A549 (cell line): ENCODE data around the gene RBM24. TPM values are rescaled to one million over a fixed set of nuclear protein-coding genes. Genes with fewer than 3 reads are reported as not detected.

Source experiments
- ATAC-seq, 2 experiments: fragments of 200-7000 bp in 1 of 2; fragments of >200 bp in 1 of 2; cut with Nextera tagmentation in 1 of 2; cut with Tn5 transposase in 1 of 2; 3 replicates each; pipeline versions ENCODE4 v1.8.0 to v1.9.1; 2018 to 2020; ENCODE audit warnings: mild to moderate bottlenecking in 1 of 2, moderate library complexity in 1 of 2
- CTCF ChIA-PET: fragments of 300-600 bp; sonication (Branson Sonifier 250); formaldehyde crosslinking; extraction: SDS; loops from one replicate; lab custom pipeline; 2021; ENCODE audit warnings: antibody characterized with exemption, inconsistent platforms; lab: Yijun Ruan, JAX
- POLR2A ChIA-PET: fragments of 350-600 bp; formaldehyde crosslinking; extraction: SDS; loops from one replicate; lab custom pipeline; 2021; ENCODE audit warnings: antibody characterized with exemption, inconsistent platforms; lab: Yijun Ruan, JAX
- DNase-seq, 2 experiments: peaks; one replicate each; pipeline versions ENCODE4 v3.0.0 to v3.0.0-alpha.2; 2011 to 2016; ENCODE audit warnings: low read depth in 1 of 2, low spot score in 1 of 2
- FAIRE-seq: peaks from 2 replicates; lab custom pipeline; 2011; peaks lifted over from hg19 to GRCh38; lab: Jason Lieb, UNC
- H3K27ac ChIP-seq, 2 experiments: fragments of >200 bp; sonication (Bioruptor Twin); formaldehyde crosslinking; 3 replicates each; pipeline ENCODE4 v1.5.1; 2016 to 2017
- H3K4me1 ChIP-seq: fragments of >200 bp; sonication (Bioruptor Twin); formaldehyde crosslinking; 3 replicates; pipeline ENCODE4 v1.6.1; 2016
- H3K4me2 ChIP-seq: fragments of >200 bp; sonication (Bioruptor Twin); formaldehyde crosslinking; 3 replicates; pipeline ENCODE4 v1.6.1; 2016
- H3K4me3 ChIP-seq: fragments of >200 bp; sonication (Bioruptor Twin); formaldehyde crosslinking; 3 replicates; pipeline ENCODE4 v1.5.1; 2016
- H3K9me3 ChIP-seq: fragments of >200 bp; sonication (Bioruptor Twin); formaldehyde crosslinking; 3 replicates; pipeline ENCODE4 v1.6.1; 2016
- ATOH8 ChIP-seq: fragments of 250-450 bp; sonication (Bioruptor Pico); IDR thresholded peaks from 2 replicates; pipeline ENCODE4 v1.5.0; 2020; ENCODE audit warnings: low read depth, mild to moderate bottlenecking, moderate library complexity
- CHD4 ChIP-seq: fragments of 200-600 bp; sonication (generic); IDR thresholded peaks from 2 replicates; pipeline ENCODE4 v1.6.1; 2016; ENCODE audit warnings: antibody characterized with exemption, mild to moderate bottlenecking, borderline replicate concordance
- CTCF ChIP-seq: fragments of >200 bp; sonication (Bioruptor Twin); formaldehyde crosslinking; IDR thresholded peaks from 3 replicates; pipeline ENCODE4 v1.5.1; 2016
- FOSL2 ChIP-seq, 2 experiments: fragments of 450-650 bp in 1 of 2; fragments of >200 bp in 1 of 2; sonication (Bioruptor Twin) in 1 of 2; formaldehyde crosslinking; IDR thresholded peaks; 2 replicates each; pipeline versions ENCODE4 v1.5.0 to v1.6.1; 2016 to 2020; ENCODE audit warnings: mild to moderate bottlenecking in 1 of 2, moderate library complexity in 1 of 2
- MAFK ChIP-seq: fragments of 450-650 bp; IDR thresholded peaks from 2 replicates; pipeline ENCODE4 v1.6.1; 2014; ENCODE audit not compliant: partially characterized antibody
- MAZ ChIP-seq: fragments of 150-350 bp; IDR thresholded peaks from 2 replicates; pipeline ENCODE4 v1.6.1; 2014; ENCODE audit warnings: antibody characterized with exemption, low read depth, low read length, borderline replicate concordance
- POLR2AphosphoS2 ChIP-seq: conservative IDR thresholded peaks from 2 replicates; pipeline ENCODE4 v1.6.1; 2012; ENCODE audit warnings: low read length, improper control_type of control experiment, inconsistent platforms
- REST ChIP-seq: fragments of 200-600 bp; sonication (generic); IDR thresholded peaks from 2 replicates; pipeline ENCODE4 v1.6.1; 2016; ENCODE audit warnings: antibody characterized with exemption, mild to moderate bottlenecking, moderate library complexity
- RNF2 ChIP-seq: fragments of 200-600 bp; sonication (generic); IDR thresholded peaks from 2 replicates; pipeline ENCODE4 v1.6.1; 2016; ENCODE audit warnings: low read depth, mild to moderate bottlenecking, antibody characterized with exemption, moderate library complexity, borderline replicate concordance
- TFCP2L1 ChIP-seq: fragments of 250-450 bp; sonication (Bioruptor Pico); IDR thresholded peaks from 2 replicates; pipeline ENCODE4 v1.5.0; 2021; ENCODE audit warnings: mild to moderate bottlenecking
- TP53 ChIP-seq: fragments of 250-450 bp; sonication (Bioruptor Pico); IDR thresholded peaks from 2 replicates; pipeline ENCODE4 v1.5.0; 2021; ENCODE audit warnings: mild to moderate bottlenecking, moderate library complexity
- ZC3H11A ChIP-seq: fragments of 450-650 bp; IDR thresholded peaks from 2 replicates; pipeline ENCODE4 v1.6.1; 2014; ENCODE audit warnings: antibody characterized with exemption, mild to moderate bottlenecking
- ZFP36 ChIP-seq: fragments of 450-650 bp; IDR thresholded peaks from 2 replicates; pipeline ENCODE4 v1.6.1; 2014; ENCODE audit warnings: borderline replicate concordance; ENCODE audit not compliant: partially characterized antibody
- ZSCAN20 ChIP-seq: fragments of 250-450 bp; sonication (Bioruptor Pico); IDR thresholded peaks from 2 replicates; pipeline ENCODE4 v1.8.0; 2022; ENCODE audit warnings: mild to moderate bottlenecking, moderate library complexity
- WGBS: methylation state at CpG from one replicate; pipeline ENCODE4 v1.1.6; 2017; ENCODE audit errors: missing lambda C conversion rate; 5-methylcytosine and 5-hydroxymethylcytosine counted together
- polyA plus RNA-seq, 4 experiments: library from polyadenylated mRNA; depleted of rRNA in 3 of 4; stranded (reverse); fragments of >200 nt; fragmentation: RNase III in 1 of 4; extraction: RNeasy Plus Mini Kit Qiagen cat#74134 plus additional on column Dnase treatment in 1 of 4; gene quantifications; 2 replicates in 3 of 4; 3 replicates in 1 of 4; pipeline ENCODE4 v1.2.3, GENCODE V29; 2011 to 2017
- TF ChIP-seq, protein P1 (sequence below): IDR thresholded peaks from 2 replicates; pipeline ENCODE4 v1.6.1; 2012

The RBM24 gene
- polyA plus RNA-seq, 2 of the 4 experiments (the other 2 are of a cell fraction) = 13.7 to 27.5 TPM

DNA sequence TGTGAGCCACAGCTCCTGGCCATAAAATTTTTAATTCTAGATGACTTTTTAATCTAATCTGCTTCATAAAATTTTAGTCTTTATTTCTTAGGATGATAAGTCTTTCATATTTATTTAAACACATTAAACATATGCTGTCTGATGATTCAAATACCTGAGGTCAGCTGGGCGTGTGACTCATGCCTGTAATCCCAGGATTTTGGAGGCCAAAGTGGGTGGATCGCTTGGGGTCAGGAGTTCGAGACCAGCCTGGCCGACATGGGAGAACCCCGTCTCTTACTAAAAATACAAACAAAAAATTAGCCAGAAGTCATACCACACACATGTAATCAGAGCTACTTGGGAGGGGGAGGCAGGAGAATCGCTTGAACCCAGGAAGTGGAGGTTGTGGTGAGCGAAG is 53.1 kb downstream of the RBM24 start:
- TF ChIP-seq FOSL2 (IDR thresholded peaks at IDR 0.05) = peak; percentile 17; the same call in 1 of the 2 replicates
- peak; percentile 63 for TF ChIP-seq FOSL2 (CRISPR knock-in tag; IDR thresholded peaks at IDR 0.05)
- TF ChIP-seq MAFK = no peak
- TF ChIP-seq RNF2 = no peak
- TF ChIP-seq REST = no peak
- TF ChIP-seq, all 56 proteins: peak for 1
- Histone ChIP-seq H3K4me2 (peak overlapping the region; percentile 27; the same call in 1 of the 3 replicates), H3K4me3 (no peak overlapping the region), H3K9me3 (no peaks in the 10 kb centered on the region), H3K27ac (peak overlapping the region in 1 of 2 experiments; percentile 60; a peak in 3 of 6 replicates), H3K4me1 (peaks cover 15% of the 10 kb centered on the region)
- ChIA-PET CTCF (no interaction called here), POLR2A (no interaction called here)
- DNase-seq (peak in 1 of 2 experiments; percentile 49), FAIRE-seq (no peak), ATAC-seq (no peak)
- 40% methylated on average over 7 of the region's 7 CpGs for WGBS

GRCh38 chr6:17336425-17336824 is 55.3 kb downstream of the RBM24 start:
- H3K4me1 ChIP-seq = peaks cover 15% of the 10 kb centered on the region
- 83% methylated on average over 2 of the region's 2 CpGs for WGBS
- ChIA-PET POLR2A (no interaction called here), CTCF (no interaction called here)
- no peak overlapping the region for H3K4me3 ChIP-seq
- DNase-seq (no peak), FAIRE-seq (no peak), ATAC-seq (no peak)
- no peak for TF ChIP-seq ZC3H11A
- no peak for TF ChIP-seq ZFP36
- no peak for TF ChIP-seq MAFK
- no peak for TF ChIP-seq RNF2
- TF ChIP-seq, protein P1, sequence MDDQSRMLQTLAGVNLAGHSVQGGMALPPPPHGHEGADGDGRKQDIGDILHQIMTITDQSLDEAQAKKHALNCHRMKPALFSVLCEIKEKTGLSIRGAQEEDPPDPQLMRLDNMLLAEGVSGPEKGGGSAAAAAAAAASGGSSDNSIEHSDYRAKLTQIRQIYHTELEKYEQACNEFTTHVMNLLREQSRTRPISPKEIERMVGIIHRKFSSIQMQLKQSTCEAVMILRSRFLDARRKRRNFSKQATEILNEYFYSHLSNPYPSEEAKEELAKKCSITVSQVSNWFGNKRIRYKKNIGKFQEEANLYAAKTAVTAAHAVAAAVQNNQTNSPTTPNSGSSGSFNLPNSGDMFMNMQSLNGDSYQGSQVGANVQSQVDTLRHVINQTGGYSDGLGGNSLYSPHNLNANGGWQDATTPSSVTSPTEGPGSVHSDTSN = no peak
- no peak for TF ChIP-seq ATOH8 (CRISPR knock-in tag)
- no peak for TF ChIP-seq CTCF
- no peak overlapping the region for H3K4me2 ChIP-seq
- H3K9me3 ChIP-seq = no peaks in the 10 kb centered on the region
- H3K27ac ChIP-seq = no peak overlapping the region

DNA sequence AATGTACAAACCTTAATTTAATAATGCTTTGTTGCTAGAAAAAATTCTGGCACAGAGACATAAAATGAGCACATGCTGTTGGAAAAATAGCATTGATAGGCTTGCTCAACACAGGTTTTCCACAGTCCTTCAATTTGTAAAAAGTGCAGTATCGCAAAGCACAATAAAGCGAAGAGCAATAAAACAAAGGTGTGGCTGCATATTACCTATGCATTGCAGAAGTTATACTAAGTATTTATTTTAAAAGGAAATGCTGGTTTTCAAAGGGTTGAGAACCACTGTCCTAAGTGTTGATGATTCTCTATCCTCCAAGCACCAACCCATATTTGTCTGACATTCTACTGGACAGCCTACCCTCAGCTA is 58.1 kb downstream of the RBM24 start:
- WGBS = 93% methylated on average over 2 of the region's 2 CpGs
- DNase-seq (no peak), FAIRE-seq (no peak), ATAC-seq (no peak)
- no peak overlapping the region for H3K4me3 ChIP-seq
- H3K27ac ChIP-seq = no peak overlapping the region
- H3K4me2 ChIP-seq = no peak overlapping the region
- POLR2A ChIA-PET = no interaction called here
- TF ChIP-seq ZSCAN20 (no peak), TP53 (CRISPR knock-in tag) (no peak), CHD4 (no peak), POLR2AphosphoS2 (no peak), TFCP2L1 (CRISPR knock-in tag) (no peak), MAZ (no peak)
- H3K9me3 ChIP-seq = no peaks in the 10 kb centered on the region
- H3K4me1 ChIP-seq = peaks cover 4% of the 10 kb centered on the region
- CTCF ChIA-PET = no interaction called here
